ENCODE measurements around the gene BRME1.

GRCh38 chr19:13864667-13865570, 41.0 kb downstream of the BRME1 start:
- no peak for TF ChIP-seq POLR2AphosphoS5 (IDR thresholded peaks at IDR 0.05)
- TF ChIP-seq EP300 (IDR thresholded peaks at IDR 0.05), result no peak
- TF ChIP-seq POLR2A (IDR thresholded peaks at IDR 0.05; ENCODE audit: low read depth), result no peak
- TF ChIP-seq CTCF (IDR thresholded peaks at IDR 0.05), result no peak

Measured in esophagus muscularis mucosa (tissue), 4 donors.